NCI-H510A treated with DMSO at 0.1 percent for 48 hours (cell line): ENCODE measurements around the gene PTPN12.
"Not testable (repeated sequence)": the region's sequence is repeated elsewhere in the genome, so short reads cannot be mapped to it uniquely, and the experiment has no call there.

Source experiments
- DNase-seq: peaks from one replicate; lab custom pipeline; 2025; lab: John Stamatoyannopoulos, UW

Gene PTPN12

GRCh38 chr7:77537136-77537777 lies at the start of gene PTPN12:
Gene PTPN12 (plus strand): TSS chr7:77537295. CDS start chr7:77537547, 252 bp downstream.
- no peak for DNase-seq

- DNase-seq, result no peak
These were observed 48.1 kb upstream of the PTPN12 start for GRCh38 chr7:77488986-77489385.

- peak; percentile 86 for DNase-seq
These were observed 40.0 kb upstream of the PTPN12 start for GRCh38 chr7:77497079-77497478.

- peak; percentile 55 for DNase-seq
These were observed 38.3 kb upstream of the PTPN12 start for GRCh38 chr7:77498659-77499379.

GRCh38 chr7:77501192-77501515 lies 35.9 kb upstream of the PTPN12 start:
- no peak for DNase-seq

GRCh38 chr7:77504951-77505350 lies 32.1 kb upstream of the PTPN12 start:
- DNase-seq, result no peak

- DNase-seq, result no peak
These were observed 30.2 kb upstream of the PTPN12 start for GRCh38 chr7:77506899-77507298.

GRCh38 chr7:77513002-77513670 lies 24.0 kb upstream of the PTPN12 start:
- not testable (repeated sequence) for DNase-seq

- no peak for DNase-seq
These were observed 21.0 kb upstream of the PTPN12 start for GRCh38 chr7:77516085-77516484.

- no peak for DNase-seq
These were observed 16.8 kb upstream of the PTPN12 start for GRCh38 chr7:77520261-77520660.

GRCh38 chr7:77521537-77521936 lies 15.6 kb upstream of the PTPN12 start:
- DNase-seq, result not testable (repeated sequence)

GRCh38 chr7:77524731-77525130 lies 12.4 kb upstream of the PTPN12 start:
- DNase-seq, result no peak

GRCh38 chr7:77525231-77525630 lies 11.9 kb upstream of the PTPN12 start:
- no peak for DNase-seq

GRCh38 chr7:77528368-77528767 lies 8.7 kb upstream of the PTPN12 start:
- no peak for DNase-seq

- no peak for DNase-seq
These were observed 7.8 kb upstream of the PTPN12 start for GRCh38 chr7:77529279-77529678.

- DNase-seq, result no peak
These were observed 6.1 kb upstream of the PTPN12 start for GRCh38 chr7:77531038-77531437.

- DNase-seq, result no peak
These were observed 4.8 kb upstream of the PTPN12 start for GRCh38 chr7:77532247-77532646.

GRCh38 chr7:77532732-77533131 lies 4.4 kb upstream of the PTPN12 start:
- DNase-seq, result not testable (repeated sequence)

- DNase-seq, result not testable (repeated sequence)
These were observed 3.0 kb upstream of the PTPN12 start for GRCh38 chr7:77534046-77534445.

GRCh38 chr7:77536017-77536412 lies 1.1 kb upstream of the PTPN12 start:
- DNase-seq, result no peak

- peak; percentile 86 for DNase-seq
These were observed 521 bp upstream of the PTPN12 start for GRCh38 chr7:77536413-77537135.

GRCh38 chr7:77537778-77538280 lies 734 bp downstream of the PTPN12 start:
- DNase-seq, result peak; percentile 14
